Urinary bladder (tissue), 4 donors: ENCODE measurements around the gene TTI1. TPM values are rescaled to one million over a fixed set of nuclear protein-coding genes. Genes with fewer than 3 reads are reported as not detected.

Experiments
- DNase-seq: peaks from one replicate; pipeline ENCODE4 v3.0.0-alpha.2; 2015; ENCODE audit errors: extremely low spot score
- H3K27ac ChIP-seq: one replicate; pipeline ENCODE4 v1.5.1; 2013; ENCODE audit warnings: low read depth, mild to moderate bottlenecking, moderate library complexity
- H3K36me3 ChIP-seq: one replicate; pipeline ENCODE4 v1.6.1; 2013; ENCODE audit warnings: mild to moderate bottlenecking, moderate library complexity; ENCODE audit not compliant: insufficient read depth
- H3K4me1 ChIP-seq: one replicate; pipeline ENCODE4 v1.6.1; 2013; ENCODE audit warnings: mild to moderate bottlenecking, moderate library complexity; ENCODE audit not compliant: insufficient read depth
- H3K4me3 ChIP-seq: one replicate; pipeline ENCODE4 v1.5.1; 2013; ENCODE audit warnings: low read depth, low read length
- WGBS: extraction: QIAGEN DNeasy Blood & Tissue Kit; methylation state at CpG from one replicate; pipeline ENCODE4 v1.1.7; 2013; 5-methylcytosine and 5-hydroxymethylcytosine counted together
- polyA plus RNA-seq: library from polyadenylated mRNA; stranded (reverse); fragments of 200-250 nt; gene quantifications from one replicate; pipeline ENCODE4 v1.2.3, GENCODE V29; 2013
- total RNA-seq: library from RNA; depleted of rRNA; stranded (reverse); fragments of >200 nt; gene quantifications from one replicate; pipeline ENCODE4 v1.2.3, GENCODE V29; 2014
- donor health status: healthy with polysubstance abuse.
- donor health status: healthy.

TTI1 gene
- total and polyA plus RNA-seq, 2 donors: 13.3 to 35.7 TPM

DNA sequence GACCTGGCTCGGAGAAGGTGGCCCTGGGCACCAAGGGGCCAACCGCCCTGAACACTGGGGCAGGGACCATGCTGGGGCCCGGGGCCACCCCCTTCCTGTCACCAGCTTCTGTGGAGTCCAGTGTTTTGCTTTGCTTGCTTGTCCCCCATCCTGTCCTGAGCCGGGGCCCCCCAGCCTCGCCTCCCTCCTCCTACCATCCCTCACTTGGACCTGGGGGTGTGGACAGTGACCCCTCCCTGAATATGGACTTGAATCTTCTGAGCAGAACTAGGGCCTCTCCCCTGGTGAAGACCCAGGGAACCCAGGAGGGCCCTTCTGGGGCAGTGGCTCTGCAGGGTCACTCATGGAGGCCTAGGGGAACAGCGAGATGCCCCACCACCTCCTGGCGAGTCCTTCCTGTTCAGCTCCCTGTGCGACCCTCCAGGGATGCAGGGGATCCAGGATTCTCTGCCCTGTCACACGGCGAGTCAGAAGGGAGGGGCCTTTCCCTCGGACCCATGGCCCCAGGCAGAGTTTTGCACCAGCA is 88.7 kb downstream of the TTI1 start:
- Histone ChIP-seq H3K27ac (no peak overlapping the region), H3K4me3 (no peak overlapping the region), H3K4me1 (no peaks in the 10 kb centered on the region), H3K36me3 (no peaks in the 10 kb centered on the region)
- no peak for DNase-seq
- 76% methylated on average over 11 of the region's 11 CpGs for WGBS

DNA sequence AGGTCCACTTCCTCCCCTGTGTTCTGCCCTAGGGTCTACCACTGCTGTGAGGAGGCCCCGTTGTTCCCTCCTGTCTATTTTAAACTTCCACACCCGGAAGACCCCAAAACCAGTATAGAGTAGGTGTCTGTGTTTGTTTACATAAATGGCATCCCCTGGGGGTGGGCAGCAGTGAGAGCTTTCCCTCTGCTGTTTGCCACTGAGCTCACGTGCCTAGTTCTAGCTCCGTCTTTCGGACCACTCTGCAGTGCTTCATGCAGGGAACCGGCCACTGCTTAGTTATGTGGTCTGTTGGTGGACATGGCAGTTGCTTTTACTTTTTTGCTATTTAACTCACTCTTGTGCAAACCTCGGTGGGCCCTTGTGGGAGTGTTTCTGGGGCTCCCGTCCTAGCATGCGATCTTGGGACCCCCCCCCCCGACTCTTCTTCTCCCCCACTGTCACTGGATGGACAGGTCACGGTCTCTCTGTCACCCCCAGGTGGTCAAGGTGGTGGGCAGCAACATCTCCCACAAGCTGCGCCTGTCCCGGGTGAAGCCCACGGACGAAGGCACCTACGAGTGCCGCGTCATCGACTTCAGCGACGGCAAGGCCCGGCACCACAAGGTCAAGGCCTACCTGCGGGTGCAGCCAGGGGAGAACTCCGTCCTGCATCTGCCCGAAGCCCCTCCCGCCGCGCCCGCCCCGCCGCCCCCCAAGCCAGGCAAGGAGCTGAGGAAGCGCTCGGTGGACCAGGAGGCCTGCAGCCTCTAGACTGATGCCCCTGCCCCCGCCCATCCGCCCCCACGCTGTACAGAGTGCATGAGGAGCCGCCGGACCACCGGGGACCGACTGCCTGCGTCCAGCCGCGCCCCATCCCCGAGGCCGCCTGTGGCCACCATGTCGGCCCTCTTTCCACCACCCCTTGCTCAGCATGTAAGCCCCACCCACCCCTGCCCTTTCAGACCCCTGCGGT is 89.5 kb downstream of the TTI1 start:
- 89% methylated on average over 47 of the region's 47 CpGs for WGBS

DNA sequence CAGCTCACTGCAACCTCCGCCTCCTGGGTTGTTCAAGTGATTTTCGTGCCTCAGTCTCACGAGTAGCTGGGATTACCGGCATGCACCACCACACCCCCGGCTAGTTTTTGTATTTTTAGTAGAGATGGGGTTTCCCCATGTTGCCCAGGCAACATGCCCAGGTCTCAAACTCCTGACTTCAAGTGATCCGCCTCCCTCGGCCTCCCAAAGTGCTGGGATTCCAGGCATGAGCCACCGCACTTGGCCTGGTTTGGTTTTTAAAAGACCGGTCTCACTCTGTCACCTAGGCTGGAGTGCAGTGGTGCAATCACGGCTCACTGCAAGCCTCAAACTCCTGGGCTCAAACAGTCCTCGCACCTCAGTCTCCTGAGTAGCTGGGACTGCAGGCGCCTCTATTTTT is 90.2 kb downstream of the TTI1 start:
- no peaks in the 10 kb centered on the region for H3K4me1 ChIP-seq
- no peak overlapping the region for H3K27ac ChIP-seq
- no peaks in the 10 kb centered on the region for H3K36me3 ChIP-seq
- no peak for DNase-seq
- H3K4me3 ChIP-seq: no peak overlapping the region
- 77% methylated on average over 12 of the region's 12 CpGs for WGBS

More for the DNA sequence above, 89.5 kb downstream of the TTI1 start:
- no peak overlapping the region for H3K27ac ChIP-seq
- DNase-seq: no peak
- H3K4me3 ChIP-seq: no peak overlapping the region
- no peaks in the 10 kb centered on the region for H3K4me1 ChIP-seq
- H3K36me3 ChIP-seq: no peaks in the 10 kb centered on the region

DNA sequence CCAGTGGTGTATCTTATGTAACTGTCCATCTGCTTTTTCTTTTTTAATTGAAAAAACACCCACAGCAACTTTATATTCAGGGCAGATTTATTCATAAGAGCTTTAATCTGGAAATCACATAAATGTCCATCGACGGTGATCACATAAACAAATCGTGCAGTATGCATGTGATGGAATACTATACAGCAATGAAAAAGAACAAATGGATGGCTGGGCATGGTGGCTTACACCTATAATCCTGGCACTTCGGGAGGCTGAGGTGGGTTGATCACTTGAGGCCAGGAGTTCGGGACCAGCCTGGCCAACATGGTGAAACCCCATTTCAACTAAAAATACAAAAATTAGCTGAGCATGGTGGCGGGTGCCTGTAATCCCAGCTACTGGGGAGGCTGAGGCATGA is 91.3 kb downstream of the TTI1 start:
- WGBS: 92% methylated on average over 6 of the region's 6 CpGs
- no peak overlapping the region for H3K4me3 ChIP-seq
- no peaks in the 10 kb centered on the region for H3K4me1 ChIP-seq
- no peaks in the 10 kb centered on the region for H3K36me3 ChIP-seq
- no peak overlapping the region for H3K27ac ChIP-seq
- no peak for DNase-seq

DNA sequence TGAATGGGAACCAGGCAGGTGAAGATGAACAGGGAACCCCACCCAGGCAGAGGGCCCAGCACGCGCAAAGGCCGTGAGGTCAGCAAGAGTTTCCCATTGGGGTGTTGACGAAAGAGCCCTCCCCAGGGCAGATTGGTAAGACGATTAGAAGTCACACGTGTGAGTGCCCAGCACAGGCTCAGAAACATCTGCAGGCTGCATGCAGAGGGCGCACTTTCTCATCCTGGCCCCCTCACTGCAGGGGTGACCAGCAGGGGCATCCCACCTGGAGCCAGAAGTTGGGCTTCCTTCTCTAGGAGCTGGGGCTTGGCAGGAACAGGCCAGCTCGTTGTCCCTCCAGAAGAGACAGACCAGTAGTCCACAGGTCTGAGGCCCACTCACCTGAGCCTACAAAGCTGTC is 91.9 kb downstream of the TTI1 start:
- no peaks in the 10 kb centered on the region for H3K36me3 ChIP-seq
- WGBS: 65% methylated on average over 8 of the region's 8 CpGs
- H3K4me3 ChIP-seq: no peak overlapping the region
- no peaks in the 10 kb centered on the region for H3K4me1 ChIP-seq
- H3K27ac ChIP-seq: no peak overlapping the region
- no peak for DNase-seq

DNA sequence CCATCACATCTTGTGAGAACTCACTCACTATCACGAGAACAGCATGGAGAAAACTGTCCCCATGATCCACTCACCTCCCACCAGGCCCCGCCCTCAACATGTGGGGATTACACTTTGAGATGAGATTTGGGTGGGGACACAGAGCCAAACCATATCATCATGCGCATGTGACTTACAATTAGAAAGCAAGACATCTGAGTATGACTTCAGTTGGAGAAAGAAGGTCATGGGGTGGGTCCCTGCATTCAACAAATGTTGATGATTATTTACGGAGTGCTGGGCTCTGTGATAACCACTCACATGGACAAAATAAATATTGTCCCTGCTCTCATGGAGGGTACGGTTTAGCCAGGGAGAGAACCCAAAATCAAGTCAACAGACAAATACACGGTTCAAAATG is 92.4 kb downstream of the TTI1 start:
- H3K4me1 ChIP-seq: no peaks in the 10 kb centered on the region
- no peak overlapping the region for H3K27ac ChIP-seq
- 82% methylated on average over 6 of the region's 6 CpGs for WGBS
- no peaks in the 10 kb centered on the region for H3K36me3 ChIP-seq
- DNase-seq: no peak
- no peak overlapping the region for H3K4me3 ChIP-seq

DNA sequence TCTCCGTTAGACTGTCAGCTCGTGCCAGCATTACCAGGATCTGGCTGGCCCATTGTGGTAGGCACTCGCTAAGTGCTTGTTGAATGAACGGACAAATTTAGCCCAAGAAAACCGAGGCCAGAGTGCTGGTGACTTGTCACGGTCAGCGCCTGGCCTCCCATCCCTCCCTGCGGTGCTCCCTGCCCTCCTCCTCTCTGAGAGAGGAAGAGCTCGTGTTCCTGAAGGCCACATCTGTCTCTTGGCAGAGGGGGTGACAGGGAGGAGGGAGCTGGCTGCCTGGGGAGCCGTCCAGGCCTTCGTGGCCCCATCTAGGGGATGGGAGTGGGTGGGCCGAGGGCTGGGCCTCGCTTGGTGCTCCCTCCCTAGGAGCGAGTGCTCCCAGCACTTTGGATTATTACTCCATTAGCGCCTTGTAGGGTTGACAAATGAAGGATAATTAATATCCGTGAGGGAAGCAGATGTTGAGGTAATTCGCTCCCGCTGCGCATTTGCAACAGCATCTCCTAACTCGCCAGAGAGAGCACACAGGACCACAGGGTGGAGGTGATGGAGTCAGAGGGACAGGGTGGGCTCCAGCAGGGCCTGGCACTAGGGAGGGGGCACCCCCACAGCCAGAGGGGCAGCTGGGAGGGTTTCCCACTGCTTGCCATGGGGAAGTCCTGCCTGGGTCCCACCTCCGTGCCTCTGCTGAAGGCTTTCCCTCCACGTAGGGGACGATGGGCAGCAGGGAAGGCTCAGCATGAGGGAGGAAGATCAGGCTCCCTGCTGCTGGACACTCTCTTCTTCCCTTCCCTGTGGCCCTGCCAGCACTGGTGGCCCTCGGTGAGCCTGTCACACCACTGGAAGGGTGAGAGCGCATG is 93.3 kb downstream of the TTI1 start:
- H3K4me3 ChIP-seq: no peak overlapping the region
- H3K4me1 ChIP-seq: no peaks in the 10 kb centered on the region
- H3K27ac ChIP-seq: no peak overlapping the region
- 82% methylated on average over 25 of the region's 25 CpGs for WGBS
- H3K36me3 ChIP-seq: no peaks in the 10 kb centered on the region
- DNase-seq: no peak

DNA sequence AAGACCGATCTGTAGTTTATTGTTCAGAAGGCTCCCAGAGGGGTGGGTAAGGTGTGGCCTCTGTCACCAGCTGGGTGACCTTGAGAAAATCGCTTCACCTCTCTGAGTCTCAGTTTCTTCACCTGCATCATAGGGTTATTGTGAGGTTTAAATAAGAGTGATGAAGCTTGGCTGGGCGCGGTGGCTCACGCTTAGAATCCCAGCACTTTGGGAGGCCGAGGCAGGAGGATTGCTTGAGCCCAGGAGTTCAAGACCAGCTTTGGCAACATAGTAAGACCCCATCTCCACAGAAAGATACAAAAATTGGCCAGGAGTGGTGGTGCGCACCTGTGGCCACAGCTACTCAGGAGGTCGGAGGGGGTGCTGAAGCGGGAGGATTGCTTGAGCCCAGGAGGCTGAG is 94.3 kb downstream of the TTI1 start:
- no peaks in the 10 kb centered on the region for H3K4me1 ChIP-seq
- no peak for DNase-seq
- no peak overlapping the region for H3K27ac ChIP-seq
- WGBS: 96% methylated on average over 9 of the region's 9 CpGs
- H3K36me3 ChIP-seq: no peaks in the 10 kb centered on the region
- no peak overlapping the region for H3K4me3 ChIP-seq

DNA sequence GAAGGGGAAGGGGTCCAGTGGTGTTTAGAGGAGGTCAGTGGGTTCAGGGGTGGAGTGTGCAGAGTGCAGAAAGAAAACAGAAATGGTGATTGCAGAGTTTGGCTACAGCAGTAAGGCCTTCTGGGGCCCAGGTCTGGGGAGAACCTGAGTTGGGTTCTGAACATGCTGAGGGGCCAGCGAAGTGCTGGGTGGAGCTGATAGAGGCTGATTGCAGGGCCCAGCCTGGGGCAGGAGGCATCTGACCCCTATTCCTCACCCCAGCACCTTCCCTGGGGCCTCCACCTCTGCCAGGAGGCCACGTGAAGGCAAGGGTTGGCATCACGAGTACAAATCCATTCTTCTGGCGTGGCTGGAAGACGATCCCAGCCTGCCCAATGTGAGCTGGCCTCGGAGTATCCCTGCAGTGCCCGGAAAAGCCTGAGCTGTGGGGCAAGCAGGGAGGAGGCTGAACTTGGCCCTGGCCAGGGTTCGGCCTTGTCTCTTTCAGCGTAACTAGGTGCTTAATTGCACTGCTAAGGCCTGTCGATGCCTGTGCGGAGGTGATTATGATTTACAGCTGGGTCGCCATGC is 95.0 kb downstream of the TTI1 start:
- no peak for DNase-seq
- WGBS: 86% methylated on average over 12 of the region's 12 CpGs
- Histone ChIP-seq H3K36me3 (no peaks in the 10 kb centered on the region), H3K4me1 (no peaks in the 10 kb centered on the region), H3K27ac (no peak overlapping the region), H3K4me3 (no peak overlapping the region)

DNA sequence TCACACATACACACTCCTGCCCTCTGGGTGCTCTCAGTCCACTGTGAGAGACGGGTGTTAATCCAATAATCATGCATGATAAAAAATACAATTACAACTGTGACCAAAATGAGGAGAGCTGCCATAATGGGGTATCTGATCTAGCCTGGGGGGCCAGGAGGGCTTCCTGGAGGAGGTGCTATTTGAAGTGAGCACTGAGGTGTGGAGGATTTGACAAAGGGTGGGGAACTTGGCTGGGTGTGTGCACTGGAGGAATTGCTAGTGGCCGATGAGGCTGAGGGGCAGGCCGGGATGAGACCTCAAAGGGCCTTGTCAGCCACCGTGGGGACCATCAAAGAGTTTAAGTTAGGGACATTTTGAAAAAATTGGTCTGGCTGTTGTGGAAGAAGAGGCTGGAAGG is 95.6 kb downstream of the TTI1 start:
- 88% methylated on average over 4 of the region's 4 CpGs for WGBS

DNA sequence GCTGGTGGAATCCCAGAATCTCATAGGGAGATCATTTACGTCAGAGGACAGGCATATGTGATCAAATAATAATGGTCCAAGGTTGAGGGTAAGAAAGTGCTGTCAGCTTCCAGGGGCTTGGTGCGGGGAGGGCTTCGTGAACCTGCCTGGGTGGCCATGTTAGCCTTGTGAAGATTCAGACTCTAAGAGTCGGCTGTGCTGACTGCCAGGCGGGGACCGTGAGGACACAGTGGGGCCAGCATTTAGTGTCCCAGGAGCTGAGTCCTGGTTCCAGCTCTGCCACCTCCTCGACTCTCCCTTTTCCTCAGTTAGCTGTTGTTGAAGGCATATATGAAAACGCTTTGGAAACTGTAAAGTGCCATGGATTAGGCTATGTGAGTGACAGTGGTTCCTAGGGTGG is 96.8 kb downstream of the TTI1 start:
- DNase-seq: no peak

More for the DNA sequence above, 95.6 kb downstream of the TTI1 start:
- Histone ChIP-seq H3K4me3 (no peak overlapping the region), H3K4me1 (no peaks in the 10 kb centered on the region), H3K27ac (no peak overlapping the region), H3K36me3 (no peaks in the 10 kb centered on the region)
- DNase-seq: no peak

DNA sequence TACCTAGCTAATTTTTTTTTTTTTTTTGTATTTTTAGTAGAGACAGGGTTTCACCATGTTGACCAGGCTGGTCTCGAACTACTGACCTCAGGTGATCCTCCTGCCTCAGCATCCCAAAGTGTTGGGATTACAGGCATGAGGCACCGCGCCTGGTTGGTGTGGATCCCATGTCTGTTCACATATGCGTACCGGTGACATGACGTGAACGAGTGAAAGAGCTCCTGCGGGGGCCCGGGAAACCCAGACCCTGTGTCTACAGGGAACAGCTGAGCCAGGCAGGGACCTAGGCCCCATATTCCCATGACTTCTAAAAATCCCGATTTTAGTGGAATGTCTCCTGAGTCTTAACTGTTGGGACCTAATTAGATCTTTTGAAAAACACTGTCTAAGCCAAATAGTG is 97.2 kb downstream of the TTI1 start:
- no peak overlapping the region for H3K27ac ChIP-seq
- no peaks in the 10 kb centered on the region for H3K36me3 ChIP-seq
- H3K4me3 ChIP-seq: no peak overlapping the region
- DNase-seq: no peak
- WGBS: 93% methylated on average over 10 of the region's 10 CpGs
- H3K4me1 ChIP-seq: no peaks in the 10 kb centered on the region

More for the DNA sequence above, 96.8 kb downstream of the TTI1 start:
- Histone ChIP-seq H3K27ac (no peak overlapping the region), H3K36me3 (no peaks in the 10 kb centered on the region), H3K4me1 (no peaks in the 10 kb centered on the region), H3K4me3 (no peak overlapping the region)
- WGBS: 92% methylated on average over 8 of the region's 8 CpGs

DNA sequence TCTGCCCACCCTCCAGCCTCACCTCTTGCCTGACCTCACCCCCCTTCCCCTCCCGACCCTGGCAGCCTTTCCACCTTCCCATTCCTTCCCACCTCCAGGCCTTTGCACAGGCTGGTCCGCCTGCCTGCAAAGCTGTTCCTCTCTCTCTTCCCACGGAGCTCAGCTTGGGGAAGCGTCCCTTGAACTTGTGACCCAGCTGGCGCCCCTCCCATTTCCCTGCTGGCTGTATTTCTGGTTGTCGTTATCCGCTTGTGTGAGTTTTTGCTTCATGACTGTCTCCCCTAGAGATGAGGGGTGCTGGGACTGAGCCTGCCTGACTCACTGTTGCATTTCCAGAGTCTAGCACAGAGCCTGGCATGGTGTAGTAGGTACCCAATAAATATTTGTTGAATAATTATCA is 97.8 kb downstream of the TTI1 start:
- no peaks in the 10 kb centered on the region for H3K4me1 ChIP-seq
- no peak overlapping the region for H3K27ac ChIP-seq
- 48% methylated on average over 7 of the region's 7 CpGs for WGBS
- no peak overlapping the region for H3K4me3 ChIP-seq
- no peaks in the 10 kb centered on the region for H3K36me3 ChIP-seq
- DNase-seq: no peak
